Skeletal muscle cell (primary cell): ENCODE results near the gene CTSF.
A peak's percentile ranks its signal among the peaks of the same experiment; 100 is the strongest.
"Not testable (repeated sequence)": the region's sequence is repeated elsewhere in the genome, so short reads cannot be mapped to it uniquely, and the experiment has no call there.

Experiments used
- DNase-seq: peaks from one replicate; pipeline ENCODE4 v3.0.0-alpha.2; 2010; ENCODE audit warnings: low read depth
- H3K4me3 ChIP-seq: 2 replicates; pipeline ENCODE4 v1.5.1; 2011; ENCODE audit warnings: low read depth, mild to moderate bottlenecking, control low read depth, low read length, moderate library complexity

Gene CTSF

GRCh38 chr11:66543263-66544107, 24.9 kb downstream of the CTSF start:
- DNase-seq, result peak; percentile 9
- H3K4me3 ChIP-seq, result no peak overlapping the region

GRCh38 chr11:66542362-66542761, 26.0 kb downstream of the CTSF start:
- H3K4me3 ChIP-seq, result no peak overlapping the region
- no peak for DNase-seq

GRCh38 chr11:66541892-66542291, 26.5 kb downstream of the CTSF start:
- no peak for DNase-seq
- no peak overlapping the region for H3K4me3 ChIP-seq

- not testable (repeated sequence) for H3K4me3 ChIP-seq, DNase-seq
Measured at GRCh38 chr11:66540598-66540997, 27.8 kb downstream of the CTSF start.

- H3K4me3 ChIP-seq, result no peak overlapping the region
- DNase-seq, result no peak
Measured at GRCh38 chr11:66539870-66540213, 28.6 kb downstream of the CTSF start.

- no peak for DNase-seq
- no peak overlapping the region for H3K4me3 ChIP-seq
Measured at GRCh38 chr11:66539170-66539869, 29.1 kb downstream of the CTSF start.

GRCh38 chr11:66532784-66533183, 35.6 kb downstream of the CTSF start:
- no peak overlapping the region for H3K4me3 ChIP-seq
- DNase-seq, result no peak

GRCh38 chr11:66531841-66532240, 36.6 kb downstream of the CTSF start:
- DNase-seq, result no peak
- H3K4me3 ChIP-seq, result no peak overlapping the region

- no peak for DNase-seq
- H3K4me3 ChIP-seq, result no peak overlapping the region
Measured at GRCh38 chr11:66530927-66531709, 37.3 kb downstream of the CTSF start.

- H3K4me3 ChIP-seq, result no peak overlapping the region
- no peak for DNase-seq
Measured at GRCh38 chr11:66529655-66530054, 38.8 kb downstream of the CTSF start.

- no peak overlapping the region for H3K4me3 ChIP-seq
- no peak for DNase-seq
Measured at GRCh38 chr11:66529069-66529468, 39.3 kb downstream of the CTSF start.

- H3K4me3 ChIP-seq, result no peak overlapping the region
- no peak for DNase-seq
Measured at GRCh38 chr11:66524304-66525040, 43.9 kb downstream of the CTSF start.

- no peak for DNase-seq
- no peak overlapping the region for H3K4me3 ChIP-seq
Measured at GRCh38 chr11:66523611-66524010, 44.8 kb downstream of the CTSF start.
